GM13977 (cell line): ENCODE measurements around the gene RPP30.

ENCODE experiments used
- DNase-seq: peaks from one replicate; pipeline ENCODE4 v3.0.0; 2012; ENCODE audit warnings: low spot score
- in situ Hi-C: fragments of 300-500 bp; cut with MboI; formaldehyde crosslinking; loops from one replicate; pipeline ENCODE4 v1.12.0; 2022; ENCODE audit warnings: low sequenced_read_pairs, low pct_unique_long_range_greater_than_20kb, mixed read lengths, inconsistent platforms; ENCODE audit not compliant: unreplicated experiment
- TF ChIP-seq, protein P1 (sequence below): IDR thresholded peaks from 2 replicates; pipeline ENCODE4 v1.5.1; 2012; ENCODE audit warnings: mild to moderate bottlenecking, control low read depth; ENCODE audit not compliant: insufficient read depth; ENCODE audit errors: extremely low read depth, missing control alignments

Gene RPP30

DNA sequence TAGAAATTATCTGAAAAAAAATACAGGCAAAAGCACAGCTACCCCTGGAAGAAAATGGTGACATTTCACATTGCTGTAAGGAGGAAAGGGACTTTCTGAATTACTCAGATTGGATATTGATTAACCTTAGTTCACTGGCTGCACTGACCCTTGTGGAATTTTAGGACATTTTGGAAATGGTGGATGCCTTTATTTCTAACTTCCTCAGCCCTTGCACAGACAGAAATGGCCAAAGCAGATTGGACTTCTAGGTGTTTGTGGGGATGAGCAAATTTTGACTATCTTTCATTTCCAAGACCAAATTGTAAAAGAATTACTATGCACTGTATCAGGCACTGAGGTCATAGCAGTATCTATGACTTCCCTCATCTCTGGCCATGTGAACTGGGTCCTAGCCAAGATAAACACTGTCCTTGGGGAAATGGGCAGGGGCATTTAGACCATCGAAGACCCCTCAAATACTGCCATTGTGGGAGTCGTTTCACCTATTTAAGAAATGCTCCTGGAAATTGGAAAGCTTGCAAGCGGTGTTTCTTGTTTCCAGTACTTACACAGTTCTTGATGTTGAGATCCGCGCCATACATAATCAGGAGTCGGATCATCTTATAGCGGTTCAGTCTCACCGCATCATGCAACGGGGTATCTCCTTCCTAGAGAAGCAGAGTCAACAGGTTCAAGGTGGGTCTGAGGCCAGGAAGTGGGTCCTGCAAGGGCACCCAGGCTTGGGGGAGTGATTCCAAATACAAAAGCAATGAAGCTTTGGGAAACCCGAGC is 43.4 kb downstream of the RPP30 start:
- TF ChIP-seq, protein P1, sequence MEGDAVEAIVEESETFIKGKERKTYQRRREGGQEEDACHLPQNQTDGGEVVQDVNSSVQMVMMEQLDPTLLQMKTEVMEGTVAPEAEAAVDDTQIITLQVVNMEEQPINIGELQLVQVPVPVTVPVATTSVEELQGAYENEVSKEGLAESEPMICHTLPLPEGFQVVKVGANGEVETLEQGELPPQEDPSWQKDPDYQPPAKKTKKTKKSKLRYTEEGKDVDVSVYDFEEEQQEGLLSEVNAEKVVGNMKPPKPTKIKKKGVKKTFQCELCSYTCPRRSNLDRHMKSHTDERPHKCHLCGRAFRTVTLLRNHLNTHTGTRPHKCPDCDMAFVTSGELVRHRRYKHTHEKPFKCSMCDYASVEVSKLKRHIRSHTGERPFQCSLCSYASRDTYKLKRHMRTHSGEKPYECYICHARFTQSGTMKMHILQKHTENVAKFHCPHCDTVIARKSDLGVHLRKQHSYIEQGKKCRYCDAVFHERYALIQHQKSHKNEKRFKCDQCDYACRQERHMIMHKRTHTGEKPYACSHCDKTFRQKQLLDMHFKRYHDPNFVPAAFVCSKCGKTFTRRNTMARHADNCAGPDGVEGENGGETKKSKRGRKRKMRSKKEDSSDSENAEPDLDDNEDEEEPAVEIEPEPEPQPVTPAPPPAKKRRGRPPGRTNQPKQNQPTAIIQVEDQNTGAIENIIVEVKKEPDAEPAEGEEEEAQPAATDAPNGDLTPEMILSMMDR, result no peak
- DNase-seq, result no peak
- in situ Hi-C loops, result loop anchor here (10.0 kb wide), 1 partner anchor 340 kb away; no protein-coding TSS in a partner anchor

DNA sequence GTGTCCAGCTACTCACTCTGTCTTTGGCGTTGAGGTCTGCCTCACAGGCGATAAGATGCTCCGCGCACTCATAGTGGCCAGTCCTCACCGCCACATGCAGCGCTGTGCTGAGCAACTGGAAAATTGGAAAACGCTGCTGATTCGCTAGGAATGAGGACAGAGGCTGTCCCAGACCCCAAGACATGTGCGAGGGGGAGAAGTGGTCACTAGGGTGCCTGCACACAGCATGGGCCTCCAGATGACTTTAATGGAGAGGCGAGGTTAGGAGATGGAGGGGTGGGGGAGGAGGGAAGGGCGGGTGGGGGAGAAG is 43.9 kb downstream of the RPP30 start:
- TF ChIP-seq, protein P1, result no peak
- in situ Hi-C loops, result loop anchor here (10.0 kb wide), 1 partner anchor 339 kb away; no protein-coding TSS in a partner anchor
- DNase-seq, result no peak

DNA sequence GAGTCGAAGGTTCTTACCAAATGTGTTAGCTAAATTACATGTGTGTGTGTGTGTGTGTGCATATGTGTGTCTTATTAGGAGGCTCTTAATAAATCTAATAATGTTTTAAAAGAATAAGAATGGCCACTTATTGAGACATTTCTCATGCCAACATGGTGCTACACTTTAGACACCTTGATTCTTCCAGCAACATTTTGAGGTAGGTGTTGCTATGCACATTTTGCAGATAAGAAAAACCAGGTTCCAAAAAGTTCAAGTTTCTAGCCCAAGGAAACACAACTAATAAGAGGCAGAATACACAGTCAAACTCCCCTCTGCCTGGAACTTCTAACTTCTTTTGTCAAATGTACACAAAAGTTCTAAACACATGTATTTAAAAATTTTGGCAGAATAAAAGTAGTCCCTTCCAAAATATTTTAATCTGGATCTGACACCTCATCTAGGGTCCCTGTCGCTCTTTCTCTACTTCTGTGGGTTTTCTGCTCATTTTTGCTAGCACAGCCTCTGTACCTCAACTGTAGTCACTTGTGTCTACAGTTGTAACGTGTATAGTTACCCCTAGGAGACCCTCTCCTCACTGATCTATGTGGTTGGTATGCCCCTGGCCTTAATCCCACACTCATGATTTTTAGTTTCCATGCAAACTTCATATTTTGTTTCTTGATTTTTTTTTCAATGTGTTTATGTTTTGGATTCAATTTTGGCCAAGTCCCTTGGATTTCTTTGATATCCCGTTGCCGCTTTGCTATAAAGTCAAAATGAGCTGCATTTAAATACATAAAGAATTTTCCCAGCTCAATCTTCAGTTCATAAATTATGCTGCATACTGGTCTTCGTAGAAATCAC is 44.8 kb downstream of the RPP30 start:
- in situ Hi-C loops, result loop anchor here (10.0 kb wide), 1 partner anchor 338 kb away; no protein-coding TSS in a partner anchor
- TF ChIP-seq, protein P1, result no peak

DNA sequence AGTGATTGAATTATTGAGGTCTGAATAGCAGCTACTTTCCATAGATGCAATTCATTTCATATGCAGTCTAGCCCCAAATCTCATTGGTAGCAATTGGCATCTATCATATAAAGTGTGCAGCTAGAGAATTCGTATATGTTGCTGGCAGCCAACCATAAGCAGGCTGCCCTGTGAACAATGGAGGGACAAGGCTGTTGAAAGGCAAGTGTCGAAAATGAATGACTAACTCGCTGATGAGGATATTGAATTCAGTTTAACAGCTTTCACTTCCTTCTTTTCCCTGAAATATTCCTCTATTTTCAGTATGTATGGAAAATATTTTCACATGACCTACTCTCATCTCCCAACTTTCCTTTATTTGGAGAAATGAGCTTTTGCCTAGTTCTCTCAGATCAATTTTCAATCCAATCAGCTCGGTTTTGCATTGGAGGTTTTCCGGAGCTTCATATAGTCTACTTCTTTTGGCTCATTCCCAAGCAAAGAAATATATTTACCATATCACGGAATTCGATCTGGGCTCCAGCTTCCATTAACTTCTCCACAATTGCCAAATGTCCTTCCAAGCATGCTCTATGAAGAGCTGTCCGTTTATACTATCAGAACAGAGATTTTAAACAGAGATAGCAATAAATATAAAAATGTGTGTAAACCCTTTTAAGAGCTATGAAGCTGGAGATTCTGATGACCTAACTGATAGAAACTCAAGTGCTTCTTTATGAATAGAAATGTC is 45.6 kb downstream of the RPP30 start:
- no peak for DNase-seq
- TF ChIP-seq, protein P1, result no peak
- in situ Hi-C loops, result loop anchor here (10.0 kb wide), 1 partner anchor 337 kb away; no protein-coding TSS in a partner anchor

More for the DNA sequence above, 44.8 kb downstream of the RPP30 start:
- no peak for DNase-seq

DNA sequence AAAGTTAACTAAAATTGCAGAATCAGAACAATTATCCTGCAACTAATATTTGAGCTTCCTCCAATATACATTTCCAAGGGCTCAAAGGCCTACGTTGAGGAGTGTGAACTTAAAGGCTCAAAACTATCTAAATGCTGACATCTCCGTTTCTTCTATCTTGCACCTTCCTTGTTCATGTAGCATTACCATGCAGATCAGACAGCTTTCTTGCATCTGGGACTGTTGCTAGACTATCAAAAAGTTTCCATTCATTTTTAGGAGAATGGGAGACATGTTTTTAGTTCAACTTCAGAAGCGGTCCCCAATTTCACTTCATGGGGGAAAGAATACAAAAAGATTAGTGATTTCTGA is 46.2 kb downstream of the RPP30 start:
- DNase-seq, result no peak
- in situ Hi-C loops, result loop anchor here (10.0 kb wide), 1 partner anchor 337 kb away; no protein-coding TSS in a partner anchor
- TF ChIP-seq, protein P1, result no peak
